Vagina (tissue), 2 donors: Measurements from ENCODE around the gene PXDN.

Source experiments
- CTCF ChIP-seq, 3 experiments: fragments of 450-650 bp in 2 of 3; fragments of 200-600 bp in 1 of 3; sonication (generic) in 1 of 3; IDR thresholded peaks; one replicate each; pipeline ENCODE4 v1.5.1; 2017 to 2019; ENCODE audit warnings: antibody characterized with exemption in 3 of 3, mild to moderate bottlenecking in 2 of 3, moderate library complexity in 2 of 3
- POLR2AphosphoS5 ChIP-seq, 2 donors: sonication (generic); formaldehyde crosslinking; IDR thresholded peaks; one replicate each; pipeline ENCODE4 v1.9.0; 2017; ENCODE audit warnings: antibody characterized with exemption in 2 of 2, mild to moderate bottlenecking in 2 of 2, low read depth in 1 of 2; ENCODE audit not compliant: insufficient read depth in 1 of 2

- TF ChIP-seq POLR2AphosphoS5 (IDR thresholded peaks at IDR 0.05; ENCODE audit: insufficient read depth in 1 of 2, low read depth in 1 of 2) (peak in 1 of 2 donors; percentile 62), CTCF (IDR thresholded peaks at IDR 0.05) (no peak)
Observed at GRCh38 chr2:1743396-1744150, 742 bp downstream of the PXDN start.
